KG1 (cell line): Measurements from ENCODE around the gene LAMA3.

Experiments
- DNase-seq: peaks from one replicate; lab custom pipeline; 2025; lab: John Stamatoyannopoulos, UW

LAMA3 gene

GRCh38 chr18:23669804-23670405 is 19.3 kb upstream of the LAMA3 start:
- no peak for DNase-seq

- no peak for DNase-seq
Measured at GRCh38 chr18:23671564-23671963, 17.7 kb upstream of the LAMA3 start.

- no peak for DNase-seq
Measured at GRCh38 chr18:23673725-23674124, 15.5 kb upstream of the LAMA3 start.

- DNase-seq: no peak
Measured at GRCh38 chr18:23675236-23675635, 14.0 kb upstream of the LAMA3 start.

- no peak for DNase-seq
Measured at GRCh38 chr18:23675896-23676295, 13.4 kb upstream of the LAMA3 start.

- DNase-seq: no peak
Measured at GRCh38 chr18:23682045-23682444, 7.2 kb upstream of the LAMA3 start.

GRCh38 chr18:23682472-23682871 is 6.8 kb upstream of the LAMA3 start:
- no peak for DNase-seq

GRCh38 chr18:23683155-23683554 is 6.1 kb upstream of the LAMA3 start:
- no peak for DNase-seq

- no peak for DNase-seq
Measured at GRCh38 chr18:23683671-23684070, 5.6 kb upstream of the LAMA3 start.

- no peak for DNase-seq
Measured at GRCh38 chr18:23684515-23685197, 4.6 kb upstream of the LAMA3 start.

GRCh38 chr18:23688528-23688927 is 725 bp upstream of the LAMA3 start:
- DNase-seq: no peak

- DNase-seq: no peak
Measured at GRCh38 chr18:23689616-23690504, 607 bp downstream of the LAMA3 start.

GRCh38 chr18:23690505-23691068 is 1.3 kb downstream of the LAMA3 start:
- no peak for DNase-seq

- no peak for DNase-seq
Measured at GRCh38 chr18:23693846-23694245, 4.6 kb downstream of the LAMA3 start.

GRCh38 chr18:23694637-23695430 is 5.6 kb downstream of the LAMA3 start:
- no peak for DNase-seq

GRCh38 chr18:23701017-23701416 is 11.8 kb downstream of the LAMA3 start:
- DNase-seq: no peak

- DNase-seq: no peak
Measured at GRCh38 chr18:23701544-23702064, 12.4 kb downstream of the LAMA3 start.

GRCh38 chr18:23702606-23703005 is 13.4 kb downstream of the LAMA3 start:
- no peak for DNase-seq

- peak; percentile 16 for DNase-seq
Measured at GRCh38 chr18:23703057-23703986, 14.1 kb downstream of the LAMA3 start.

GRCh38 chr18:23703987-23704384 is 14.7 kb downstream of the LAMA3 start:
- DNase-seq: no peak
